DMS53 treated with DMSO at 0.1 percent for 48 hours (cell line): ENCODE measurements around the gene CRYGN.

Source experiments
- DNase-seq: peaks from one replicate; lab custom pipeline; 2025; ENCODE audit not compliant: unreplicated experiment; lab: John Stamatoyannopoulos, UW

The CRYGN gene

GRCh38 chr7:151393031-151393977 lies 46.6 kb downstream of the CRYGN start:
- no peak for DNase-seq

- no peak for DNase-seq
Observed at GRCh38 chr7:151392426-151392825, 47.5 kb downstream of the CRYGN start.

- DNase-seq = no peak
Observed at GRCh38 chr7:151392002-151392401, 47.9 kb downstream of the CRYGN start.

- no peak for DNase-seq
Observed at GRCh38 chr7:151391358-151391730, 48.6 kb downstream of the CRYGN start.

- no peak for DNase-seq
Observed at GRCh38 chr7:151390598-151391357, 49.2 kb downstream of the CRYGN start.

- DNase-seq = no peak
Observed at GRCh38 chr7:151389768-151390597, 50.0 kb downstream of the CRYGN start.

GRCh38 chr7:151389096-151389767 lies 50.7 kb downstream of the CRYGN start:
- DNase-seq = no peak

- no peak for DNase-seq
Observed at GRCh38 chr7:151388430-151388829, 51.5 kb downstream of the CRYGN start.

GRCh38 chr7:151388007-151388297 lies 52.0 kb downstream of the CRYGN start:
- no peak for DNase-seq

- DNase-seq = no peak
Observed at GRCh38 chr7:151387161-151388006, 52.6 kb downstream of the CRYGN start.

GRCh38 chr7:151386301-151387160 lies 53.4 kb downstream of the CRYGN start:
- no peak for DNase-seq

GRCh38 chr7:151385626-151386300 lies 54.2 kb downstream of the CRYGN start:
- DNase-seq = no peak

- no peak for DNase-seq
Observed at GRCh38 chr7:151384776-151385625, 54.9 kb downstream of the CRYGN start.

GRCh38 chr7:151384352-151384697 lies 55.6 kb downstream of the CRYGN start:
- no peak for DNase-seq

- no peak for DNase-seq
Observed at GRCh38 chr7:151383638-151384351, 56.1 kb downstream of the CRYGN start.

GRCh38 chr7:151382079-151382885 lies 57.7 kb downstream of the CRYGN start:
- no peak for DNase-seq
